Tibial nerve (tissue), 4 donors: ENCODE measurements around the gene UPK1B. TPM values are rescaled to one million over a fixed set of nuclear protein-coding genes. Genes with fewer than 3 reads are reported as not detected.
"Not testable (repeated sequence)": the region's sequence is repeated elsewhere in the genome, so short reads cannot be mapped to it uniquely, and the experiment has no call there.

ENCODE experiments used
- DNase-seq, 2 donors: peaks; one replicate each; pipeline ENCODE4 v3.0.0-alpha.2; 2019; ENCODE audit warnings: low spot score in 2 of 2
- H3K27ac ChIP-seq, 4 donors: fragments of 200-600 bp; sonication (generic) in 3 of 4; one replicate each; pipeline ENCODE4 v1.5.1; 2017 to 2019; ENCODE audit warnings: mild to moderate bottlenecking in 1 of 4
- H3K27me3 ChIP-seq, 2 donors: fragments of 200-600 bp; sonication (generic) in 1 of 2; one replicate each; pipeline versions ENCODE4 v1.5.1 to v1.6.0; 2017 to 2019
- H3K36me3 ChIP-seq, 3 donors: fragments of 200-600 bp; sonication (generic); one replicate each; pipeline ENCODE4 v1.5.1; 2018 to 2019
- H3K4me1 ChIP-seq, 4 donors: fragments of 200-600 bp; sonication (generic) in 3 of 4; one replicate each; pipeline ENCODE4 v1.5.1; 2017 to 2019
- H3K4me3 ChIP-seq, 4 donors: fragments of 200-600 bp; sonication (generic) in 3 of 4; one replicate each; pipeline ENCODE4 v1.5.1; 2017 to 2019; ENCODE audit warnings: mild to moderate bottlenecking in 1 of 4, moderate library complexity in 1 of 4
- H3K9me3 ChIP-seq, 4 donors: fragments of 200-600 bp; sonication (generic) in 3 of 4; one replicate each; pipeline ENCODE4 v1.5.1; 2017 to 2019
- EP300 ChIP-seq, 2 donors: sonication (generic); formaldehyde crosslinking; IDR thresholded peaks; one replicate each; pipeline ENCODE4 v1.6.1; 2017; ENCODE audit warnings: antibody characterized with exemption in 2 of 2, mild to moderate bottlenecking in 1 of 2
- POLR2A ChIP-seq, 2 donors: fragments of 450-650 bp; IDR thresholded peaks; one replicate each; pipeline ENCODE4 v1.6.1; 2017; ENCODE audit warnings: antibody characterized with exemption in 2 of 2, mild to moderate bottlenecking in 2 of 2, moderate library complexity in 2 of 2
- WGBS, 2 donors: methylation state at CpG; one replicate each; pipeline ENCODE4 v1.1.5; 2018; 5-methylcytosine and 5-hydroxymethylcytosine counted together
- total RNA-seq, 4 donors: library from RNA; depleted of rRNA; stranded (reverse); fragments of >200 nt; gene quantifications; one replicate each; pipeline ENCODE4 v1.1.0, GENCODE V29; 2016
- TF ChIP-seq, protein P1 (sequence below), 5 experiments: fragments of 200-600 bp in 3 of 5; fragments of 450-650 bp in 2 of 5; sonication (generic) in 3 of 5; IDR thresholded peaks; one replicate each; pipeline ENCODE4 v1.5.1; 2016 to 2019; ENCODE audit warnings: antibody characterized with exemption in 5 of 5, mild to moderate bottlenecking in 3 of 5, moderate library complexity in 2 of 5

The UPK1B gene
- total RNA-seq, 4 donors from 2014 or later: not detected

DNA sequence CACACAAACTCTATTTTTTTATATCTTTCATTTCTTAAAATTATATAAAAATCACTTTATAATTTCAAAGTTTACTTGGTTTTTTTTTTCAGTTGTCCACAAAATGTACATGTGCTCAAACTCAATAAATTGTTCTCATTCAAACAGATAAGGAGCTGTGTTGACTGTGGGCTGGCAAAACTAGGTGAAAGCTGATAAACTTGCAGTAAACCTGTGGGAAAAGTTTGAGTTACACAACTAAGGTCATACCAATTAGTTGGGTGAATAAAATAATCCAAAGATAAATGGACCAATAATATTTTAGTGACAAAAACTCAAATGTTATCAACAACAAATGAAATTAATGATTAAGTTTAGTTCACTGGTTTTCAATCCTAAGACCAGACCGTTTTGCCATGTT is 12.6 kb upstream of the UPK1B start:
- no peaks in the 10 kb centered on the region for H3K36me3 ChIP-seq
- peaks cover 0 to 18% (median 0%) of the 10 kb centered on the region in 4 donors for H3K9me3 ChIP-seq
- no peak overlapping the region for H3K27ac ChIP-seq
- 46 to 53% methylated on average over 1 of the region's 1 CpG for WGBS, 2 donors
- no peak for DNase-seq
- H3K4me3 ChIP-seq: no peak overlapping the region
- no peaks in the 10 kb centered on the region for H3K4me1 ChIP-seq
- TF ChIP-seq, protein P1, sequence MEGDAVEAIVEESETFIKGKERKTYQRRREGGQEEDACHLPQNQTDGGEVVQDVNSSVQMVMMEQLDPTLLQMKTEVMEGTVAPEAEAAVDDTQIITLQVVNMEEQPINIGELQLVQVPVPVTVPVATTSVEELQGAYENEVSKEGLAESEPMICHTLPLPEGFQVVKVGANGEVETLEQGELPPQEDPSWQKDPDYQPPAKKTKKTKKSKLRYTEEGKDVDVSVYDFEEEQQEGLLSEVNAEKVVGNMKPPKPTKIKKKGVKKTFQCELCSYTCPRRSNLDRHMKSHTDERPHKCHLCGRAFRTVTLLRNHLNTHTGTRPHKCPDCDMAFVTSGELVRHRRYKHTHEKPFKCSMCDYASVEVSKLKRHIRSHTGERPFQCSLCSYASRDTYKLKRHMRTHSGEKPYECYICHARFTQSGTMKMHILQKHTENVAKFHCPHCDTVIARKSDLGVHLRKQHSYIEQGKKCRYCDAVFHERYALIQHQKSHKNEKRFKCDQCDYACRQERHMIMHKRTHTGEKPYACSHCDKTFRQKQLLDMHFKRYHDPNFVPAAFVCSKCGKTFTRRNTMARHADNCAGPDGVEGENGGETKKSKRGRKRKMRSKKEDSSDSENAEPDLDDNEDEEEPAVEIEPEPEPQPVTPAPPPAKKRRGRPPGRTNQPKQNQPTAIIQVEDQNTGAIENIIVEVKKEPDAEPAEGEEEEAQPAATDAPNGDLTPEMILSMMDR (IDR thresholded peaks at IDR 0.05): no peak
- TF ChIP-seq EP300 (IDR thresholded peaks at IDR 0.05) (no peak), POLR2A (IDR thresholded peaks at IDR 0.05) (no peak)
- H3K27me3 ChIP-seq: no peaks in the 10 kb centered on the region

DNA sequence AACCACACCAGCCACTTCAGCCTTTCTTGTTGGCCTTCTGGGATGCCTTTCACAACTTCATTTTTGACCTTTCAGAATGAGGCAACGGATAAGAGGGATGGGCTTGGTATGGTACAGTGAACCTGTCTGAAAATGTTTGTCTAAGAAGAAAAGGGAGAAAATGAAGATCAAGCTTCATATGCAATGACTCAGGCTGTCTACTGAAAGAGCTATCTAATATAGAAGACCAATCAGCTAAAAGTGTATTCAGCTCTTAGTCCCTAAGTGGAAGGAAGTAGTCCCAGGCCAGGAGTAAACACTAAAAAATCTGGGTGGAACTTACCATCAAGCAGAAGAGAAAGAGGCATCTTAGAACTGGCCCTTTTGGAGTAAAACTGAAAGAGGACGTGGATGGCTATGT is 12.2 kb upstream of the UPK1B start:
- H3K9me3 ChIP-seq: peaks cover 0 to 14% (median 0%) of the 10 kb centered on the region in 4 donors

DNA sequence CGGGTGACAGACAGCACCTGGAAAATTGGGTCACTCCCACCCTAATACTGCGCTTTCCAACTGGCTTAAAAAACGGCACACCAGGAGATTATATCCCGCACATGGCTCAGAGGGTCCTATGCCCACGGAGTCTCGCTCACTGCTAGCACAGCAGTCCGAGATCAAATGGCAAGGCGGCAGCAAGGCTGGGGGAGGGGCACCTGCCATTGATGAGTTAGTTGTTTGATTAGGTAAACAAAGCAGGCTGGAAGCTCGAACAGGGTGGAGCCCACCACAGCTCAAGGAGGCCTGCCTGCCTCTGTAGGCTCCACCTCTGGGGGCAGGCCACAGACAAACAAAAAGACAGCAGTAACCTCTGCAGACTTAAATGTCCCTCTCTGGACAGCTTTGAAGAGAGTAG is 8.7 kb upstream of the UPK1B start:
- not testable (repeated sequence) for DNase-seq, H3K27me3 ChIP-seq, H3K27ac ChIP-seq, H3K4me1 ChIP-seq, H3K4me3 ChIP-seq, H3K36me3 ChIP-seq, H3K9me3 ChIP-seq
- WGBS, 2 donors: 81 to 92% methylated on average over 9 of the region's 9 CpGs

More for the DNA sequence above, 12.2 kb upstream of the UPK1B start:
- TF ChIP-seq, protein P1 (IDR thresholded peaks at IDR 0.05): no peak
- no peak for TF ChIP-seq EP300 (IDR thresholded peaks at IDR 0.05)
- TF ChIP-seq POLR2A (IDR thresholded peaks at IDR 0.05): no peak
- Histone ChIP-seq H3K27ac (no peak overlapping the region), H3K4me1 (no peaks in the 10 kb centered on the region), H3K27me3 (no peaks in the 10 kb centered on the region), H3K36me3 (no peaks in the 10 kb centered on the region), H3K4me3 (no peak overlapping the region)
- no peak for DNase-seq
- 50 to 66% methylated on average over 2 of the region's 2 CpGs for WGBS, 2 donors

DNA sequence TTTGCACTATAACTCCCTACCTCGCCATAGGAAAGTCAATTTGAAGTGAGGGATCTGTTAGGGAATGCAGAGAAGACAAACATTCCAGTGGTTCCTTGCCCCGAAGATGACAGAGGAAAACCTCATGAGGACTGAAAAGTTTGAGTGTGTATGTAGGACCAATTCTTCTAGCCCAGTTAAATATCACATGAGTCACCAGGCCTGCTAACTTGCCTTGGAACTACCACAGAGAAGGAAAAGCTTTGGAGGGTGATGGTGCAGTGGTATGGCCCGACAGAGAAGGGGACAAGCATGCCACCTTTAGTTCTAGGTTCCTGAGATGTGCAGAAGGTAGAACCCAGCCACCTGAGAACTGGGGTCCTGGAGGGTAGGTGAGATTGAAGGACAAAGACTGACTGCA is 2.6 kb upstream of the UPK1B start:
- peaks cover 0 to 6% (median 0%) of the 10 kb centered on the region in 4 donors for H3K4me1 ChIP-seq
- H3K4me3 ChIP-seq: no peak overlapping the region
- no peaks in the 10 kb centered on the region for H3K27me3 ChIP-seq
- no peak for TF ChIP-seq EP300 (IDR thresholded peaks at IDR 0.05)
- no peak for TF ChIP-seq POLR2A (IDR thresholded peaks at IDR 0.05)
- TF ChIP-seq, protein P1 (IDR thresholded peaks at IDR 0.05): no peak
- H3K36me3 ChIP-seq: no peaks in the 10 kb centered on the region
- no peaks in the 10 kb centered on the region for H3K9me3 ChIP-seq
- DNase-seq: no peak
- no peak overlapping the region for H3K27ac ChIP-seq
- 87 to 90% methylated on average over 3 of the region's 3 CpGs for WGBS, 2 donors

DNA sequence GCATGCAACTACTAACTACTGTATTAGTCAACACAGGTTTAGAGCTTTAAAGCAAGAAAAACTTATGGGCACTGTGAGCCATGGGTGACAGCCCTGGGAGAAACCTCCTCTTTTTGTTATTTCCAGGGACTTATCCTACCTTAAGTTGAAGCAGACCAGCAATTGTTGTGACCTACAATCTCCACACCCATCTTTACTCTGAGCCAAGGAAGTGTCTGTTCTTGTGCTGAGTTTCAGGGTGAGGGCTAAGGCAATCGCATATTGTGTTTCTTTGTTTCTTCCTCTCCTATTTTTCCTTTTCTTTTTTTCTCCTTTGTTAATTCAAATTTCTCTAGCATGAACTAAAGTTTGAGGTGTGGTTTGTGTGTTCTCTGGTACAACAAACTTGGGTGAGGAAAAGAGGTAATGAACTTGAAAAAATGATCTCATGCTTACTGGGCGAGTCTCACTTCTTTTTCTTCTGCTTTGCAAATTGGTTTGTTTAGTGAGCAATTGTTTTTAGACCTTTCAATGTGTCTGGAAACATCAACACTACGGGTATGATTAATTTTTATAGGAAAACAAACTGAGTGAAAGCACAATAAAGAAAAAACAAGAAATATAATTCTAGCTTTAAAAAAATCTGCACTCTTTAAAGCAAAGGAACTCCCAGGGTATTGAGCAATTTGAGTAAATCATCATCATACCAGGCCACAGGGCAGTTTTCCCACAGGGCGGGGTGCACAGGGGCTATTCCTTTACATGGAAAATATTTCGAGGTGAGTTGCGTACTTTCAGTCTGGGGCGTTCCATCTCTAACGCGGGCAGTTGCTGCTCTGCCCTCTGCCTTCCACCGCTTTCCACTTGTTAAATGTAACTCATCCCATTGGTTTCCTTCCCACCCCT is 2.7 kb downstream of the UPK1B start:
- Histone ChIP-seq H3K27me3 (no peaks in the 10 kb centered on the region), H3K4me3 (no peak overlapping the region), H3K36me3 (no peaks in the 10 kb centered on the region), H3K4me1 (peaks cover 0 to 6% (median 0%) of the 10 kb centered on the region in 4 donors), H3K27ac (peak overlapping the region in 3 of 4 donors; percentile 7 to 82 (median 70)), H3K9me3 (no peaks in the 10 kb centered on the region)
- TF ChIP-seq EP300 (IDR thresholded peaks at IDR 0.05) (peak in 1 of 2 donors; percentile 31), POLR2A (IDR thresholded peaks at IDR 0.05) (no peak)
- DNase-seq: peak; percentile 28 to 36
- WGBS, 2 donors: 66 to 78% methylated on average over 10 of the region's 10 CpGs

DNA sequence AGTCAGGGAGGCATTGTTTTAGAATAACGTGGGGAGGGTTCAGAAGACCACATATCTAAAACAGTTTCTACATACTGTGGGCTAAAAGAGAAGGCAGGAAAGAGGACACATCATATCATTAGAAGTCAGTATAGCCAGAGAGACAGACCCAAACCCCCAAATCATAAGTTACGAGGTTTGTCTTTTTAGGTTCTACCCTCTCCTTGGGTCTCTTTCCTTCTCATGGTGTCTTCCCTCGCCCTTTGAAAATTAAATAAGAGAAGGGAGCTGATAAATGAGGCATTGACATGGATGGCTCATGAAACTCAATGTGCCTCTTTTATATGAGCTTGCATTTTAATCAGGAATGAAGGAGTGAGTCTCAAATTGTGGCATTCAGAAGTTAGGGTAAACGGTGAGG is 3.4 kb downstream of the UPK1B start:
- no peak for DNase-seq
- Histone ChIP-seq H3K9me3 (no peaks in the 10 kb centered on the region), H3K27ac (peak overlapping the region; percentile 7 to 82 (median 45)), H3K4me3 (no peak overlapping the region), H3K36me3 (no peaks in the 10 kb centered on the region), H3K4me1 (peaks cover 0 to 6% (median 0%) of the 10 kb centered on the region in 4 donors), H3K27me3 (no peaks in the 10 kb centered on the region)
- no peak for TF ChIP-seq EP300 (IDR thresholded peaks at IDR 0.05)
- TF ChIP-seq, protein P1 (IDR thresholded peaks at IDR 0.05): no peak
- TF ChIP-seq POLR2A (IDR thresholded peaks at IDR 0.05): no peak
- WGBS, 2 donors: 60 to 75% methylated on average over 4 of the region's 4 CpGs
